ENCODE data around the gene SLC34A3.

SLC34A3 gene

GRCh38 chr9:137275588-137276472 lies 45.1 kb downstream of the SLC34A3 start:
- DNase-seq, result no peak

- no peak for DNase-seq
These were observed 46.0 kb downstream of the SLC34A3 start for GRCh38 chr9:137276473-137277328.

GRCh38 chr9:137277329-137278041 lies 46.8 kb downstream of the SLC34A3 start, which contains the start of gene TOR4A:
TSS of gene TOR4A (plus strand) at chr9:137277726. CDS start at chr9:137278690, 964 bp downstream.
- DNase-seq, result peak in 6 of 14 donors; percentile 19 to 45 (median 34)

GRCh38 chr9:137278061-137278701 lies 47.5 kb downstream of the SLC34A3 start:
- no peak for DNase-seq

GRCh38 chr9:137278721-137279711 lies 48.3 kb downstream of the SLC34A3 start:
- no peak for DNase-seq

- DNase-seq, result no peak
These were observed 49.2 kb downstream of the SLC34A3 start for GRCh38 chr9:137279741-137280473.

GRCh38 chr9:137280474-137281344 lies 50.0 kb downstream of the SLC34A3 start:
- DNase-seq, result no peak

- no peak for DNase-seq
These were observed 50.8 kb downstream of the SLC34A3 start for GRCh38 chr9:137281345-137282116.

Measured in C1 segment of cervical spinal cord (tissue), 14 donors.